ENCODE results near the gene FBXL2.
"Not testable (repeated sequence)": the region's sequence is repeated elsewhere in the genome, so short reads cannot be mapped to it uniquely, and the experiment has no call there.

Gene FBXL2

DNA sequence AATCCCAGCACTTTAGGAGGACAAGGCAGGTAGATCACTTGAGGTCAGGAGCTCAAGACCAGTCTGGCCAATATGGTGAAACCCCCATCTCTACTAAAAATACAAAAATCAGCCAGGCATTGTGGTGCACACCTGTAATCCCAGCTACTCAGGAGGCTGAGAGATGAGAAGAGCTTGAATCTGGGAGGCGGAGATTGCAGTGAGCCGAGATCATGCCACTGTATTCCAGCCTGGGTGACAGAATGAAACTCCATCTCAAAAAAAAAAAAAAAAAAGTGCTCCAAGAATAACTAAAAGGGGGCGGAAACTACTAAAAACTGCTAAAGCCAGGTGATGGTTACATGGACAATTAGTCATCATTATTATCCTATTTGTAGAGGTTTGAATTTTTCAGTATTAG lies 133.6 kb downstream of the FBXL2 start:
- in situ Hi-C loops (cut with HindIII; ENCODE audit: low pct_ligation_motif_present, low pct_unique_long_range_greater_than_20kb, low sequenced_read_pairs): not testable (repeated sequence)

DNA sequence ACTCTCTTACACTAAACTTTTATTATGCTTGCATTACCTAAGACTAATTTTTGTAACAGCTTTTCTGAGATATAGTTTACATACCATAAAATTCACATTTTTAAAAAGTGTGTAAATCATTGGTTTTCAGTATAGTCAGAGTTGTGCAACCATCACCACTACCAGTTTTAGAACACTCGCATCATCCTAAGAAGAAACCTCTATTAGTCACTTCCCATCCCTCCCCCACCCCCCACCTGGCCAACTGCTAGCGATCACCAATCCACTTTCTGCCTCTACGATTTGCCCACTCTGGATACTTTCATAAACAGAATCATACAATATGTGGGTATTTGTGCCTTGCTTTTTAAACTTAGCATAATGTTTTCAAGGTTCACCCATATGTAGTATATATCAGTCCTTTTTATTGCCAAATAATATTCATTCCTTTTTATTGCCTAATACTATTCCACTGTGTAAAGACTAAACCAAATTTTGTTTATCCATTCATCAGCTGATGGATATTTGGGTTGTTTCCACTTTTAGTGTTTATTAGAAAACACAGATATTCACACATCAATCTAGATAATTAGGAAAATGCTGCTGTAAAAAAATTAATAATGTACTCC lies 139.9 kb downstream of the FBXL2 start:
- no peak for DNase-seq
- in situ Hi-C loops (cut with HindIII; ENCODE audit: low pct_ligation_motif_present, low pct_unique_long_range_greater_than_20kb, low sequenced_read_pairs): no loop called here

More for the DNA sequence above, 133.6 kb downstream of the FBXL2 start:
- not testable (repeated sequence) for DNase-seq

DNA sequence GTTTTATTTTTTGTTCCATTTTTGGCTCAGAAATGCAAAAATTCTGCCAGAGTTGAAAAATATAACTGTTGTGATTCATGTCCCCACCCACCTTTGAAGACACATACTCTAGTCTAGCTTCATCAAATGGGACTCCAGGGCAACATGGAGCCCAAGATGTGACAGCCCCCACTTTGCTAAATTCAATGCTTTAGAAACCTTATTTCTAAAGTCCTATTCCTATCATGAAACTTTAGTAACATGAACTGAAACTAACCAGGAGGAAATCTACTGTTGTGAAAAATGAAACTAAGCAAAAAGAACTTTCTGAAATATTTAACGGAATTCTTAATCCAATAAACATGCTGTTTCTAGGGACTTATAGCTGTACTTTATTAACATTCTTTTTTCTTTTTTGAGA lies 142.7 kb downstream of the FBXL2 start:
- no peak for DNase-seq
- in situ Hi-C loops (cut with HindIII; ENCODE audit: low pct_ligation_motif_present, low pct_unique_long_range_greater_than_20kb, low sequenced_read_pairs): no loop called here

DNA sequence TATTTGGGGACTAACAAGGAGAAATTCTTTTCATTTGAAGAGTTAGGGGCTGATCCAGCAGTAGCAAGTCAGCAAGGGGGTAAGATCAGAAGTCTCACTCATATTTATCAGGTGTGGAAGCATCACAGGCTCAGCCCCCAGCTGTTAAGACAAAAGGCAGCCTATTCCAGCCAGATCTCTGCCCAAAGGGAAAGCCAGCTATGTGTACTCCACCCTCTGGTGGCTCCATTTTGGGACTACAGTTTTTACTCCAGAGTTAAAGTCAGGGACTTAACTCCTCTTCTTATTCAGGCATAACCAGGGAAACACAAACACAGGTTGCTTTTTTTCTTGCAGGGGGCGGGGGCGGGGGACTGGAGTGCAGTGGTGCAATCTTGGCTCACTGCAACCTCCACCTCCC lies 143.7 kb downstream of the FBXL2 start:
- no peak for DNase-seq

DNA sequence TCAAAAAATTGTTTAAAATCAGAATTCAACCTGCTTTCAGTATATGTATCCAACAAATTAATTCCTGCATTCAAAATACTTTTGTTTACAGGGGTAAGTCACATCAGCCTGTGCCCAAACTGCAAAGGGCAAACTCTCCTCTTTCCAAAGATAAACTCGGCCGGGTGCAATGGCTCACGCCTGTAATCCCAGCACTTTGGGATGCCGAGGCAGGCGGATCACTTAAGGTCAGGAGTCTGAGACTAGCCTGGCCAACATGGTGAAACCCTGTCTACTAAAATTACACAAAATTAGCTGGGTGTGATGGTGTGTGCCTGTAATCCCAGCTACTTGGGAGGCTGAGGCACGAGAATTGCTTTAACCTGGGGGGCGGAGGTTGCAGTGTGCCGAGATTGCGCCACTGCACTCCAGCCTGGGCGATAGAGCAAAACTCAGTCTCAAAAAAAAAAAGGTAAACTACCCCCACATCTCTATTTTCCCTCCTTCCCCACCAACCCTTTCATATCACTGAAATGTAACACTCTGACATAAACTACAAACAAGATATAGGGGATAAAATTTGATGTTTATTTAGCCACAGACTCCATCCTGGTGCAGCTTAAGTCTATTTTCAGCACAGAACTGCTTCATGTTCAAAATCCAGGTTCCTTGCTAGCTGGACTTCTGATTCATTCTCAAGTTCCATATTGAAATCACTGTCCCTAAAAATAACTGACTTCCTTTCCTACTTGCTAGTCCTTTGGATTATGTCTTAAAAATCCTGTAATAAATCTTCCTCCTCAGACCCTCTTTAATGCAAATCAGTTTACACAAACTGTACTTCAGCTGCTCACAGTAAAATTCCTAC lies 147.6 kb downstream of the FBXL2 start:
- no peak for DNase-seq
- in situ Hi-C loops (cut with HindIII; ENCODE audit: low pct_ligation_motif_present, low pct_unique_long_range_greater_than_20kb, low sequenced_read_pairs): no loop called here

More for the DNA sequence above, 143.7 kb downstream of the FBXL2 start:
- in situ Hi-C loops (cut with HindIII; ENCODE audit: low pct_ligation_motif_present, low pct_unique_long_range_greater_than_20kb, low sequenced_read_pairs): no loop called here

DNA sequence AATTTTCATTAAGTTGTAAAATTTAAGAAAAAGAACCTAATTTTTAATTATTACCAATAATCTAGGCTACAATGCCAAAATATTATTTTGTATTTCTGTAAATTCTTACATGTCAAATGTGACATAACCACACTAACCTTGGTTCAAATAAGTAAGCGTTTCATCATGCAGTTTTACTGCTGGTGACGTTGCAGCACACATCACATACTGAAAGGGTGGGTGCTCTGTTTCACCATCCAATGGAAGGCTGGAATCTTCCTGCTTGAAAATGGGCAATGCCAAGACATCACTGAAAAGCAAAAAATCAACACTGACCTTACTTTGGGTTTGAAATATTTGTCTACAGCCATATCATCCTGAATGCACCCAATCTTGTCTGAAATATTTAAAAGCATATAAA lies 148.2 kb downstream of the FBXL2 start:
- DNase-seq: no peak
- in situ Hi-C loops (cut with HindIII; ENCODE audit: low pct_ligation_motif_present, low pct_unique_long_range_greater_than_20kb, low sequenced_read_pairs): no loop called here

DNA sequence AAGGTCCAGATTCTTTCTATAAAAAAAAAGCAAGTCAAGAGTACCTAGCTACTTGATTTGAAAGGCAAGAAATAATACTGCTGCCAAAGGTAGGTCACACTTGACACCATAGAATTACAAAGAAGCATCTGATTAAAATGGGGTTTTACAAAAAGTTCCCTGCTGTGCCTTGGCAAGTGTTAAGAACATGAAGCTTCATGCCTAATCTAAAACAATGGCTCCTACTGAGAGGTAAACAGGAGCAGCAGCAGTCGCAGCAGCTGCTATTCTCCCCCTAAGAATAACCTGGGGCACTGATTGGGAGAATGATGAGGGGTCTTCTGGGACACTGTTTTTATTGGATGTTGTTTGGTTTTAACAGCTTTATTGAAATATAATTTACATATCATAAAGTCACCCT lies 148.8 kb downstream of the FBXL2 start:
- DNase-seq: no peak
- in situ Hi-C loops (cut with HindIII; ENCODE audit: low pct_ligation_motif_present, low pct_unique_long_range_greater_than_20kb, low sequenced_read_pairs): no loop called here

DNA sequence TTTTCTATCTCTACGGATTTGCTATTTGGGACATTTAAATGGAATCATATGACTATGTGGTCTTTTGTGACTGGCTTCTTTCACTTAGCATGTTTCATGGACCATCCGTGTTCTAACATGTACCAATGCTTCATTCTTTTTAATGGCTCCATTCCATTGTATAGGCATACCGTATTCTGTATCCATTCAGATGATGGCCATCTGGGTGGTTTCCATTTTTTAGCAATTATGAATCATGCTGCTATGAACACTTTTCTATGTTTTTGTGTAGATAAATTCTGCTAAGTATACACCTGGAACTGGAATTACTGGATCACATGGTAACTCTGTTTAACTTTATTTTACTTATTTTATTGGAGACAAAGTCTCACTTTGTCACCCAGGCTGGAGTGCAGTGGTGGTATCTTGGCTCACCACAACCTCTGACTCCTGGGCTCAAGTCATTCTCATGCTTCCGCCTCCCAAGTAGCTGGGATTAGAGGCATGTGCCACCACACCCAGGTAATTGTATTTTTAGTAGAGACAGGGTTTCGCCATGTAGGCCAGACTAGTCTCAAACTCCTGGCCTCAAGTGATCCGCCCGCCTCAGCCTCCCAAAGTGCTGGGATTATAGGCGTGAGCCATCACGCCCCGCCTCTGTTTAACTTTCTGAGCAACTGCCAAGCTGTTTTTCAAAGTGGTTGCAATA lies 149.5 kb downstream of the FBXL2 start:
- DNase-seq: no peak
- in situ Hi-C loops (cut with HindIII; ENCODE audit: low pct_ligation_motif_present, low pct_unique_long_range_greater_than_20kb, low sequenced_read_pairs): no loop called here

DNA sequence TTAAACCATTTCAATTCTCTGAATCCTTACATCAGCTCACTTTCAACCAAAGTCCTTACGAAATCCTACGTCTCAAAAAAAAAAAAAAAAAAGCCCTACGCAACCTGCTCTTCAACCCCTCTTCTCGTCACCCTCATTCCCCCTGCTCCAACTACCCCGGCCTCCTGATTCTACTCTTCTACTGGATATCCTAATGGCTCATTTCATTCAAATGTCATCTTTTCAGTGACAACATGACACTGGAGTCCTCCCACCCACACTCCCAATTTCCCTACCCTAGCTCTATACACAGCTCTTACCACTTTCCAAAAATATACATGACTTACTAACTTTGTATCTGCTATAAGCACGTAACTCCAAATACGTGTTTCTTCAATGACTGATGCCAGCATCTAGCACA lies 151.5 kb downstream of the FBXL2 start:
- in situ Hi-C loops (cut with HindIII; ENCODE audit: low pct_ligation_motif_present, low pct_unique_long_range_greater_than_20kb, low sequenced_read_pairs): no loop called here
- no peak for DNase-seq

DNA sequence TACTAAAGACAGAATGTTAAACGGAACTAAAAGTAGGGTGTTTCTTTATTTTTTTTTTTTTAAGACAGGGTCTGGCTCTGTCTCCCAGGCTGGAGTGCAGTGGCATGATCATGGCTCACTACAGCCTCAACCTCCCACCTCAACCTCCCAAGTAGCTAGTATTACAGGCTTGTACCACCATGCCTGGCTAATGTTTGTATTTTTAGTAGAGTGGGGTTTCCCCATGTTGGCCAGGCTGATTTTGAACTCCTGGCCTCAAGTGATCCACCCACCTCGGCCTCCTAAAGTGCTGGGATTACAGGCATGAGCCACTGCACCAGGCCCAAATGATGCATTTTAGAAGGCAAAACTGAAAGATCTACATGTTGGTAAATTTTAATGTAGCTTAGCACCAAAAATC lies 152.1 kb downstream of the FBXL2 start:
- DNase-seq; in situ Hi-C loops (cut with HindIII; ENCODE audit: low pct_ligation_motif_present, low pct_unique_long_range_greater_than_20kb, low sequenced_read_pairs): not testable (repeated sequence)

DNA sequence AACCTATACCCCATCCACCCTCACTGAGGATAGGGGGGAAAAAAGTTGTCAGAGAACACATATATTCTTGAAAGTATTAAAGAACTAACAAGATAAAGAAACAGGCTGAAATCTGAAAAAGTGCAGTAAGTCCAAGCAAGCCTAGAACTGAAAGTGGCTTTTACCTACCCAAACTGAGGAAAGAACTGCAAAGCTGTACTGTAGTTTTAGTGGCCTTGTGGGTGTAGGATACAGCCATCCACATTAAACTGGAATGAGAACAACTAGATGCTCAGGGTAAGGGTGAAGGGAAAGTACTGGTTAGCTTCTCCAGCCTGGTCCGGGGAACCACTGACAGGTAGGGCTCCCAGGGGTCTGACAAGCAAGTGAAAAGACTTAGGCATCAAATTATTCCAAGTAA lies 152.8 kb downstream of the FBXL2 start:
- DNase-seq: no peak
- in situ Hi-C loops (cut with HindIII; ENCODE audit: low pct_ligation_motif_present, low pct_unique_long_range_greater_than_20kb, low sequenced_read_pairs): no loop called here

DNA sequence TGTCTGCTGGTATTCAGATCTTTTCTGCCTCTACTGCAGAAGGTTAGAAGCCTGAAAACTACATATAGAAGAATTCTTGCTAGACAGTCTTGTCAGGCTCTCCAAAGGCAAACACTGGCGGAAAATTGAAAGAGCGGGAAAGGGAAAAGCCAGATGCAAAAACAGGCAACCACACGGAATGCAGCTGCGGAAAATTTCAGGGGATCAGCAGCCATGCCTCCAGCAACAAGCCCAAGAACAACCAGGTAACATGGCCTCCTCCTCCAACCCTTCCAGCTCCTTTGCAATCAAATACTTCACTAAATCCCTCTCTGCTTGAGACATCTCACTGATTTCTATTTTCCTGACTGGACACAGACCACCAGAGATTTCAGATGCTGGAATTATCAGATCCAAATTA lies 153.3 kb downstream of the FBXL2 start:
- in situ Hi-C loops (cut with HindIII; ENCODE audit: low pct_ligation_motif_present, low pct_unique_long_range_greater_than_20kb, low sequenced_read_pairs): no loop called here
- DNase-seq: no peak

DNA sequence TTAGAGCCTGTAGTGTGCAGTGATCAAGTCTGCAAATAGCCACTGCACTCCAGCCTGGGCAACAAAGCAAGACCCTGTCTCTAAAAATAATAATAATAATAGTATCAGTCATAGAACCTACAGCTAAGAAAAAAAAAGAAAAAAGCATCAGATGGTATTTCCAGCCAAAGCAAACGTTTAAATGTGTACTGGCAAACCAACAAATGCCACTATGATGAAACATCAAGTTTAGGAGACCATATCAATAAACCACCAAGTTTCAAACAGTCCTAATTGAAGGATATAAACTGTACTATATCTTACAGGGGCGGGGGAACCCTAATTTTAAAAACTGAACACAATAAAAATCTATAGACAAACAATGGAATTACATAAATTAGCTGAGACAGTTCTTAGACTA lies 156.6 kb downstream of the FBXL2 start:
- in situ Hi-C loops (cut with HindIII; ENCODE audit: low pct_ligation_motif_present, low pct_unique_long_range_greater_than_20kb, low sequenced_read_pairs): no loop called here
- no peak for DNase-seq
